Lung microvascular endothelial cell (primary cell): Measurements from ENCODE around the gene TCEA2. TPM values are rescaled to one million over a fixed set of nuclear protein-coding genes. Genes with fewer than 3 reads are reported as not detected.

Source experiments
- DNase-seq, 2 donors: peaks; one replicate each; pipeline versions ENCODE4 v3.0.0 to v3.0.0-alpha.2; 2010; ENCODE audit warnings: low read depth in 2 of 2
- total RNA-seq: library from RNA; depleted of rRNA; stranded (reverse); fragments of >200 nt; gene quantifications from 2 replicates; pipeline ENCODE4 v1.2.1, GENCODE V29; 2014

TCEA2 gene
- total RNA-seq, 1 donor from 2014 or later = 30.6 TPM

DNA sequence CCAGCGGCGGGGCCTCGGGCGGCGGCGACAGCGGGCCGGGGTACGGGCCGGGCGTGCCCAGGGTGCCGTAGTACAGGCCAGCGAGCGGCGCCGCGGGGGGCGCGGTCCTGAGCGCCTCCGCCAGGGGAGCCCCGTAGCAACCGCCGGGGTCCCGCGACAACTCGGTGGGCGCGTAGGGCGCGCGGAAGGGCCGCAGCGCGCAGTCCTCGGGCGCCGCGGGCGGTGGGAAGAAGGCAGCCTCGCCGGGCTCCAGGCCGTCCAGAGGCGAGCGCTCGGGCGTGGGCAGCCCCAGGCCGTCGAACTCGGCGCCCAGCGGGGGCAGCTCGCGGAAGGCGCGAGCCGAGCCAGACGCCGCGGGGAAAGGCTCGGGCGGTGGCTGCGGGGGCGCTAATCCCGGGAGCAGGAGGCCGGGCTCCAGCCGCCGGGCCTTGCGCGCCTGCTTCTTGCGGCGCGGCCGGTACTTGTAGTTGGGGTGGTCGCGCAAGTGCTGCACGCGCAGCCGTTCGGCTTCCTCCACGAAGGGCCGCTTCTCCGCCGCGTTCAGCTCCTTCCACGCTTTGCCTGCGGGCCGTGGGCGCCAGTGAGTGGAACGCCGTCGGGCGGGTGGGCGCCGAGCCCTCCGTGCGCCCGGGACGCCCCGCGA lies 14.5 kb upstream of the TCEA2 start:
- DNase-seq = peak in 1 of 2 donors; percentile 60

DNA sequence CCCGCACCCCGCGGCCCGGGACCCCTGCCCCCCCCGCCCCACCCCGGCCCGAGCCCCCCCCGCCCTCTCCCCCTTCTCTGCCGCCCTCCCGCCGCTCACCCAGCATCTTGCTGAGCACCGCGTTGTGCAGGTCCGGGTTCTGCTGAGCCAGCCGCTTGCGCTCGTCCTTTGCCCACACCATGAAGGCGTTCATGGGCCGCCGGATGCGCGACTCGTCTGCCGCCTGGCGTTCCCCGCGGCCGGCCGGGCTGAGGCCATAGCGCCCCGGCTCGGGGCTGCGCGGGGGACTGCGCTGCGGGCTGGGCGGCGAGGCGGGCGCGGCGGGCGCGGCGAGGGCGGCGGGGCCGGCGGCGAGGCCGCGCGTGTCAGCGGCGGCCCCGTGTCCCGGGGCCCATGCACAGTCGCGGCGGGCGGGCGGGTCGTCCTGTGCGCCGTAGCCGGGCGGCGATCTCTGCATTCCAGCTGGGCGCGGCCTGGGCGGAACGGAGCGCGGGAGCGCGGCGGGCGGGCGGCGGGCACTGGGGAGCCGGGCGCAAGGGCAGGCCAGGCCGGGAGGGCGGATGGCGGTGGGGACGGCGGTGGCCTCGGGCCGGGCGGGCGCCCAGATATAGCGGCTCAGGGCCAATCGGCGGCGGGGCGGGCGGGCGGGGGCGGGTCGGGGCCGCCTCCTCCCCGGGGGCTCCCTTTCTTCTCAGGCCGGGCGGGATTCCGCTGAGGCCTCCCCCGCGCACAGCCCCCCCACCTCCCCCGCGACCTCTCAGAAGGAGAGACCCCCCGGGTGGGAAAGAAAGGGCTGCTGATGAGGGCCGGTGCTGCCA lies 13.7 kb upstream of the TCEA2 start, which contains the start of gene SOX18:
TSS of gene SOX18 (minus strand) at position 580 of the 818 bp plus-strand sequence. CDS start at position 457, 123 bp downstream.
- DNase-seq = peak; percentile 85 to 93

DNA sequence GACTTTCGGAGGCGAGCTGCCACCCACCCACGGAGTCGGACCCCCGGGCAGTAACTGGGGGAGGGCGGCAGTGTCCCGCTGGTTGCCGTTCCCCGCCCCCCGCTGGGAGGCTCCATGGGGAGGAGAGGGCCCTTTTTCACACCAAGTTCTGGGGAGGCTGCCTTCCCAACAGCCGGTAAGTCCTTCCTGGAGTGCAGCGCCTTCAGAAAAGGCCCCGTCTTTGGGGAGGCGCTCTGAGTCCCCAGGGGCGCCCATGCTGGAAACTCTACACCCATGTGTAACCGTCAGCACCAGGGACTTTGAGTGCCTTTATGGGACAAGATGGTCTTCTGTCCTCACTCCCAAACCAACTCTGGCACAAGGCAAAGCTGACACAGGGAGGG lies 13.1 kb upstream of the TCEA2 start:
- peak in 1 of 2 donors; percentile 64 for DNase-seq

DNA sequence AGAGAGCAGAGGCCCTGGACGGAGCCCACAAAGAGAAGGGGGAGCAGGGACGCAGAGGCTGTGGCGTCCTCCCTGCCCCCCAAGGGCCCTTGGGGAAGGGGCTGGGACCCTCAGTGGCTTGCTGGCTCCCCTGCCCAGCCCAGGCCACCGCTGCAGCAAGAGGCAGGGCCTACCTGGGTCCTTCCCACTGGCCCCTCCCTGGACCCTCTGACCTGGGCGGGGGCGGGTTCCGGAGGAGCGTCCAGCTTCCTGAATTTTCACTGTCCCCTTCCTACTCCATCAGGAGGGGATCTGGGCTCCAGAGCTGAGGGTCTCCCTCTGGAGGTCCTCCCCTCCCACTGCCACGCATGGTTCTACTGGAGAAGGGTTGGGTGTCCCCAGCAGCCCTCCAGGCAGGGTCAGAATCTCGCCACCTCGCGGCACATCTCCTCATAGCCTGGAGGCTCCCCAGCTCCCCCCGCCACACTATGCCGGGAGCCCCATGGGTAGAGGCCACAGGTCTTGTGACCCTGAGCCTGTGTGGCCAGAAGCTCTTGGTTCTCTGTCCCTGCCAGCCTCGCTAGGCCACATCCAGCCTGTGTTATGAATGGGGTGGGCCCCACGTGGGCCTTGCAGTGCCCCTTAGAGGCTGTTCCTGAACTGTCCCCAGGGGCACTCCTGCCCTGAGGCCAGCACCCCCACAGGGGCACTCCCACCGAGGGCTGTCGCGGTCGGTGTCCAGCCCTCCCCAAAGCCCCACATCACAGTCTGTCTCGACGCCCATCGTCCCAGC lies 12.6 kb upstream of the TCEA2 start:
- peak in 1 of 2 donors; percentile 55 for DNase-seq

DNA sequence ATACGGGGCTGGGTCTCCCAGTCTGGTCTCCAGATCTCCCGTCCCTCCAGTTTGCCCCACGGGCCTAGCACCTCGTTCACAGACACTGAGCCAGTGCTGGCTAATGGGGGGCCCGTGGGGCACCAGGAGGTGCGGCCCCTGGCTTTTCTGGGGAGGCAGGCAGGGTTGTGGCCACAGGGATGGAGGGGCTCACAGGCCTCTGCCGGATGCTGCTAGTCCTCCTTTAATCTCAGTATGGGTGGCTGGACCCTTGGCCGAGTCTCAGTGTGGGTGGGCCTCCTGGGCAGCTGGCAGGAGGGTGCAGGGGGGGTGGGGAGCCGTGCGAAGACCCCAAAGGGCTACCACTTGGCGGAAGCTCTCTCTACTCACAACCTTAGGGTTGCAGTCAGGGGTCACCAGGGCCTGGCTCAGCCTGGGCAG lies 12.0 kb upstream of the TCEA2 start:
- DNase-seq = no peak

DNA sequence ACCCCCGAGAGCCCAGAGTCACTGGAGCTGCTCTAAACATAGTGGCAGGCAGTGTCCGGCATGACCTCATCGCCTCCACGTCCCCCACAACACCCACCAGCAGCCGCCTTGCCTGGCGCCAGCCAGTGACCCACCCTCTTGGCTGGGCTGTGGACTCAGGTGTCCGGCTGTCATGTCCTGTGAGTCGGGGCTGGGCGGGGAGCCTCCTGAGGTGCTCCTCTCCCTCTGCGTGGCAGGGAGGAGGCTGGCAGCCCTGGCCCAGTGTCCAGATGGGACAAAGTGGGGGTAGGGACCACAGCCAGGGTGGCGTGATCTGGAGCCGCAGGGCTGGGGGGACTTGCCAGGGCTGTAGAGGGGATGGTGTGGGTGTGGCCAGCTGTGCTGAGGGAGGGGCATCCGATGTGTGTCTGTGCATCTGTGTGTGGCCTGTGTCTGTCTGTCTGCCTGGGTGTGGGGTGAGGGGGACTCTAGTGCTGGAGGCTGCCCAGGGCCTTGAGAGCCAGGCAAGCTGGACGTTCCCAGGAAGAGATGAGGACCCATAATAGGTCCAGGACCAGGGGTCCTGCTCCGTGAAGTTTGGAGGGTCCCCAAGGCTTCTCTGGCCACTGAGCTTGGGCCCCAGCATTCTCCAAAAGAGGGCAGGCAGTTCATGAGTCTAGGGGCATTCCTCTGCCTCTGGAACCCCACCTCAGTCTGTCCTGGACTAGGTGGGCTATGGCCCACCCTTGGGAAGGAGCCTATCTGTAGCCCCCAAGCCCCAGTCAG lies 11.3 kb upstream of the TCEA2 start:
- DNase-seq = peak; percentile 62 to 93

DNA sequence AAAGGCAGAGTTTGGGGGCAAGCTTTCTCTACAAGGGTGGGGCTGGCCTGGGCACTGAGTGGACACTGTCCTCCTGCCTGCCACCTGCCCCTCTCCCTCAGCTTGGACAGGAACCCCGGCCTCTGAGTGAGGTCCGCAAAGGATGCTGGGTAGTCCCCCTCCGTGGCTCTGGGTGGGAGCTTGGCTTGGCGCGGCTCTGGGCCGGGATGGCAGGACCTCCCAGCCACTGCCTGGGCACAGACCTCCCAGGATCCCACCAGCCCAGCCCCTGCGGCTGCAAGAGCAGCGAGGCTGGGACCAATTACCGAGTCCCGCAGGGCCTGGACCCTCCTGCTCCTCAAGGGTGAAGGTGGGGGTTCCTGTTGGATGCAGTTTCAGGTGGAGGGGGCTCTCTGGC lies 10.7 kb upstream of the TCEA2 start:
- no peak for DNase-seq

DNA sequence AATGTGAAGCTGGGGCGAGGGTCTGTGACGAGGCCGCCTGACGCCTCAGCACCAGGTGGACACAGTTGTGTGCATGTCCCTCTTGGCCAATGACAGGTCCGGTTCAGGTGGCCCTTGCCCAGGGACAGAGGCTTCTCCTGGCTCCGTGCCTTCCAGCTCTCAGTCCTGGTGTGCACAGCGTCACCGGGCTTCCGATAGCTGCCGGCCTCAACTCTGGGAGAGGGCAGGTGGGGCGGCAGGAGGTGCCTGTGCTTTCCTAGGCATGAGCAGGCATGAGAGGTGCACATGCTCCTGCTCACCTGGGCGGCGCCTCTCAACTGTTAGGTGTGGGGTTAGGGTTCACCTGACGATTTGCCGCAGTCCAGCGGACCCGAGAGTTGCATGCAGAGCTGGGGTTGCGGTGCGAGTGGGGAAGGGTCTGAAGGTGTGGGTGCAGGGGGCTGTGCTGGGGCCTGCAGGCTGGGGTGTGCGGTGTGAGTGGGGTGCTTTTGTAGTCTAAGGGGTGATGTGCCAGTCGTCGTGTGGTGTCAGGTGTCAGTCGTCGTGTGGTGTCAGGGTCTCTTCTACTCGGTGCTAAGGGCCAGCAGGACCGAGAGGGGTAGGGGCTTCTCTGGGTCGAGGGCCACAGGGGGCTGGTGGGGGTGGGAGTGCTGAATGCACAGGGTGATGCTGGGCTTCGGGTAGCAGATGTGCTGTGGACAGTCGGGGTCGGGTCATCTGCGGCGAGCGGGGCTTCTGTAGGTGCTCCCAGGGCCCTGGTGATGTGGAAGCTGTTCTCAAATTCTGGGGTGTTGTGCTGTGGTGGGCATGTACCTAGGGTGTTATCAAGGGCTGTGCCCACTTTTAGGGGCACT lies 9.8 kb upstream of the TCEA2 start:
- DNase-seq = peak in 1 of 2 donors; percentile 50

DNA sequence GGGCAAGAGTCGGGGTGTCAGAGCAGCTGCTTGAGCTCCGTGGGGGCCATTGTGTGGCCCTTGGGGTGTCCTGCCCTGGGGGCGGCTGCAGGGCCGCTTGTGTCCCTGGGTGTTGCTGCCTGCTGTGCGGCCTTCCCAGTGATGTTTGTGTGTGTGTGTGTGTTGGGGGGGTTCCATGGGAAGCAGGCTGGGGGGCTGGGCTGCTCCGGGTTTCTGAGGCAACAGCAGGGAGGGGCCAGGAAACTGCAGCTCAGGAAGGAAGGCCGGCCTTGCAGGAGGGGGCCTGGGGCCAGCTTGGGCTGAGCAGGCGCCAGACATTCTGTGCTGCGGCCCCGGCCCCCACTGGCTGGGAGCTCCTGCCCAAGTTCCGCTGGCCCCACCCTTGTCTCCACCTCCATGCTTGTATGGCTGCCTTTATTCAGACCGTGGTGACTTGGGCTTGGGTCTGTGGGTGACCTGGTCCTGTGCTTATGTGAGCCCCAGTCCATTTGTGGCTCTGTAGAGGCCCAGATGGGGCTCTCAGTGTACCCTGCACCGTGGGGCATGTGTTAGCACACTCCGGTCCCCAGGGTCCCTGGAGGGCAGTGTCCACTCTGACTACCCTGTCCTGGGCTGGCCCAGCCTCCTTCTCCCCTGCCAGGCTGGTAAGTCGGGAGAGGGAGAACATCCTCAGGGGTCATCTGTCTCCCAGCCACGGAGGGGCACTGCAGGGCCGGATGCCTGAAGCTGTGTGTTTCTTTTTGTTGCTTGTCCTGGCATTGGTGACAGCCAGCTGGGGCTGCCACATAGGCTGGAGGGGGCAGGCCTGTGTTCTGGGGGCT lies 8.9 kb upstream of the TCEA2 start:
- peak; percentile 92 to 98 for DNase-seq

DNA sequence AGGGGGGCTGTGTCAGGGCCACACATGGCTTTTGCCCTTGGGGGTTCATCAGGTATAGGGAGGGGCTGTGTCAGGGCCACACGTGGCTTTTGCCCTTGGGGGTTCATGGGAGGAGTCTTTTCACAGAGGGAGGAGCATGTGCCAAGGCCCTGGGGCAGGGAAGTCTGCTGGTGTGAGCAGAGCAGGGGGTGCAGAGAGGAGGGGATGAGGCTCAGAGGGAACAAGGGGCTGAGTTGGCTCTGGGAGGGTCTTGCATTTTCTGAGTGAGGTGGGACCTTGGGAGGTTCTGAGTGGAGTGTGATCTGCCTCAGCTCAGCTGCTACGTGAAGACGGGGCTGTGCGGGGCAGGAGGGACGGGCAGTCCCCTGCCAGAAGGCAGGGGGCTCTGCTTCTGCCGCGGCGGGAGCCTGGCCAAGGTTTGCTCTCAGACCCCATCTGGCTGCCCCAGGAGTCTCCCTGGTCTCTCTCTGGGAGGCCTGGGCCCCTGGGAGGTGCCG lies 7.6 kb upstream of the TCEA2 start:
- DNase-seq = no peak

DNA sequence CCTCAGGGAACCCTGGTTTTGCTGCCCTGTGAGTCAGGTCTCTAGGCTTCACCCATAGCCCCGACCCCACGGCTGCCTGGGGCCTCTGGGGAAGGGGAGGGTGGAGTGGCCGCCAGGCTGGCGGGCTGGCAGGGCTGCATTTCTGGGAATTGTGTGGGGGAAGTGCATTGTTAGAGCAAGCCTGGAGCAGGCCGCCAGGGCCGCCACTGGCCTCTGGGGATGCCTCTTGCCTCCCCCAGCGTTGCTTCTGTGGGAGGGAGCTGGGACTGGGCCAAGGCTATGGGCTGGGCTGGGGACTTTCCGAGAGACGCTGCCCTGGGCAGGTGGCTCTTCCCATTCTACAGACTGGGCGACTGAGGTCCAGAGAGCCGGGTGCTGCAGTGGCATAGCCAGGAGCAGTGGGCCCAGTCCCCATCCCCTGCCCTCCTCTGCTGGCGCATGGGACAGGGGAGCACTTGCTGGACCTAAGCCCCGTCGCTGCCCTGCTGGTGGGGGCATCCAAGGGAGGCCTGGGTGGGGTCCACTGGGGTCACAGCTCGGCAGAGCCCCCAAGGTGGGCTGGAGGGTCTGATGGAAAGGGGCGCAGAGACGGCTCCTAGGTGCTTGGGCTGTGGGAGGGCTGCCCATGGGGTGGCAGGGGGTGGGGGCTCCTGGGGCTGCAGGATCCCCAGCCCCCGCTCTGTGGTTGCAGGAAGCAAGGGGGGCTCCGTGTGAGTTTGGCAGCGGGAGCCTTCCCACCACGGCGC lies 6.9 kb upstream of the TCEA2 start:
- peak; percentile 64 to 96 for DNase-seq

DNA sequence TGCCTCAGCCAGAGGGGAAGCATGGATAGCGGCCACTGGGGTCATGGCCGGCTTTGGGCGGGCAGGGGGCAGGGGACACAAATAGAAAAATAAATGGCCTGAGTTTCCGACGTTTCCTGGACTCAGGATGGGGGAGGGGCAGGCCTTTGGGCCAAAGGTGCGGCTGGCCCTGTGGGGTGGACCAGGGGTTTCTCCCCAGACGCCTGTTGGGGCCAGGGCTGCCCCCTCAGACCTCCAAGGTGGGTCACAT lies 6.4 kb upstream of the TCEA2 start:
- DNase-seq = peak in 1 of 2 donors; percentile 95

DNA sequence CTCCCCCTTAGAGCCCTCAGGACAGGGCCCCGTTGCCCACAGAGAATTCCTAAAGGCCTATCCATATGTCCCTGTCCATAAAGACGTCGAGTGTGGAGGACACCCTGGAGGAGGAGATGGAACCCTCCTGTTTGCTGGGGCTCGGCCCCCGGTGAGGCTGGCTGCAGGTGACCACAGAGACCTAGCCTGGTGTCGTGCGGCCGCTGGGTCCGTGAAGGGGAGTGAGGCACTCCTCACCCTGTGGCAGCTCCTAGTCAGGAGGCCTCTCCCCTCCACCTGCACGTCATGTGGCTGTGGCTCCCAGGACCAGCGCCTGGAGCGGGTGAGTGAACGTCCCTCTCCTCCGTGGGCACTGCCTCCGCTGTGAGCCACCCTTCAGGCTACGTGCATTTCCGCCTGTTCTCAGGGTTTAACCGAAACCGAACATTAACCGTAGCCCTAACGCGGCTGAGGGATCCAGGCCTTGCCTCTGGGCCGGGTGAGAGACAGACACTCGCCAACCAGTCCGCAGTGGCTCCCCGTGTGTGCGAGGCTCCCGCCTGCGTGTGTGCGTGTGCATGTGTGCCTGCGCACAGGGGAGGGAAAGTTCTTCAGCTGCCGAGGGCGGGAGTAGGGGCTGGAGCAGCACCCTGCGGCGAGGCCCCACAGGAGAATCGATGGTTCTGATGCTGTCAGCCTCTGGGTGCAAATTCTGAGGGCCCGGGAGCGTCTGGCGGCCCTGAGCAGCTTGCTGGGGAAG lies 5.9 kb upstream of the TCEA2 start:
- DNase-seq = peak; percentile 49 to 85

DNA sequence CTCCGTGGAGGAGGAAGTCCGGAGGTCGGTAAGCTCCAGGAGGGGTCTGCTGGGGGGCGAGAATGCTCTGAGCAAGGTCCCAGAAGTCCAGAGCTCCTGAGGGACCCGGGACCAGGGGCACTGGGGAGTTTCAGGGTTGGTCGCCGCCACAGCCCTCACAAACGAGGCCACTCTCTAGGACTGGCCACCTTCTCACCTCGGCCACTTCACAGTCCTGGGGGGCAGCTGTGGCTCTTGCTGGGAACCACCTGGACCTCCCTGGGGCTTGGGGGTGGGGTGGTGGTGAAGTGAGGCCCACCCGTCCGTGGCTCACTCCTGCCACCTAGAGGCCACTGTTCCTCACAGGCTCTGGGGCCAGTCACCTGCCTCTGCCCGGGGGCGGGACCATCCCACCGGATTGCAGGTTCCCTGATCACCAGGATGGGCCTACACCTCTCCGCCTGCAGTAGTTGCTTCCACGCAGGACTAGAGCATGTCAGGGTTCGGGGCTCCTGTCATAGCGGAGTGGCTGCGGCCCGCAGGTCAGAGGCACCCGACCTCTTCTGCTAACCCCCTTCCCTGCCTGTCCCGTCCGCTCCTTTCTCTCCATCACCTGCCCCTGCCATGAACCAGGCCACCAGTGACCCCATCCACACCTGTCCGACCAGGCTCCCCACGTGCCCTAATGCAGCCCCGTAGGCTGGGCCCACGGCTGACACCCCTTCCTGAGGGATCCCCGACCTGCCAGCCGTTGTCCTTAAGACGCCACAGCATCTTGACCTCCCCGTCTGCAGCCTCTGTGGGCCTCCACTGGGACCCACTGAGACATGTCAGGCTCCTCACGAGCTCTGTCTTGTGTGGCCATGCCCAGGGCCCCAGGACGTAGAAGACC lies 5.1 kb upstream of the TCEA2 start:
- peak; percentile 73 to 93 for DNase-seq

DNA sequence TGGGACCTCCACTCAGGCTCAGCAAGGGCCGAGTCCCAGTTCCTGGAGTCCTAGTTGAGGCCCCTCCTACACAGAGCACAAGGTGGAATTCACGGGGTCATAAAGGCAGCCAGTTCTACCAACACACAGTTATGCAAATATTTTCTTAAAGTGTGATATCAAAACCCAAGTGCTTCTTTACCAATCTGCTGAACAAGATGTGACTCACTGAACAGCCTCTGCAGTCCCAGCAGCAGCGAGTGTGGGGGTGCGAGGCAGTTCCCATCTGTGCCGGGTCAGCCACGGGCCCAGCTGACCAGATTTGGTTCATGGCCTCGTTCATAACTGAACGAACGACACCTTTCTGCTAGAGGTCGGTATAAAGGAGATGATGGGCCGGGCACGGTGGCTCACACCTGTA lies 4.5 kb upstream of the TCEA2 start:
- no peak for DNase-seq

DNA sequence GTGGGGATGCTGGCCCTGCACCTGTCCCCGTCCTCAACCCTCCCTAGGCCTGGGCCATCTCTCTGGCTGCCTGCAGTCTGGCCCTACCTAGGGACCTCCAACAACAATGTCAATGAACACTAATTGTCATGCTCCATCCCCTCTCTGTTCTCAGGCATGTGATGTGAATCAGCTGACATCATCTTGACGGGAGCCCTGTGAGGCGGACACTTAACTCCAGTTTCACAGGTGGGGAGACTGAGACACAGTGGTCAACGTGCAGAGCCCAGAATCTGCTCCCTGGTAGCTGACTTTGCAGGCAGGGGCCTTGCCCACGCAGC lies 762 bp upstream of the TCEA2 start:
- DNase-seq = no peak

DNA sequence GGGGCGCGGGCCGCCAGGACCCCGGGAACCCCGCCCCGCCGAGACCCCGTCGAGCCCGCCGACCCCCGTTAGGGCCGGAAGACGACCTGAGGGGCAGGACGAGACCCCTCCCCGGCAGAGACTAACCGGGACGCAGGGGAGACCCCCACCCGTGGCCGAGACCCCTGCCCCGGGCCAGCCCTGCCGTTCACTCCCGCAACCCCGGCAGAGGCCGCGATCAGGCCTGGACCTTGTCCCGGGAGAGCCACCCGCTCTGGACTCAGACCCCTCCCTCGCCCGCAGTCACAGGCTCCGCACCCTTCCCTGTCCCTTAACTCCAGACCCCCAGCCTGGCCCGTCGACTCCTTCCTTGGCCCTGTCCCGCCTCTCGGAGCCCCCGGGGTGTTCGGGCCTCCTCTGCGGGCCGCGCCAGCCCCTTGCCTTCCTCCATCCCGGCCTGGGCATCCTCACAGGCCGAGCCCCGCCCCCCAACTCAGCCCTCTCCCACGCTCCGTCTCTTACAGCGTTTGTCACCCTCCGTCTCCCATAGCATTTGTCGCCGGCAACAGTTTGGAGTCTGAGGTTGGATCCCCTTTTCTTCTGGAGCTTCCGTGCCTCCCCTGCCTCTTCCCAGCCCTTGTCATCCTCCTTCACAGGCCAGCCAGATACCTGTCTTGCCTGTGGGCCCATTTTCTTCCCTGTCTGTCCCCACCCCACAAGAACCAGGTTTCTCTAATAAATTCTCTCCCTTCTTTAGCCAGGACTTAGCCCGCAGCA lies 569 bp downstream of the TCEA2 start:
- no peak for DNase-seq
